Left renal cortex interstitium (tissue), 4 donors: ENCODE data around the gene TSGA10. TPM values are rescaled to one million over a fixed set of nuclear protein-coding genes. Genes with fewer than 3 reads are reported as not detected.
A peak's percentile ranks its signal among the peaks of the same experiment; 100 is the strongest.
"Not testable (repeated sequence)": the region's sequence is repeated elsewhere in the genome, so short reads cannot be mapped to it uniquely, and the experiment has no call there.

Experiments
- DNase-seq, 4 donors: peaks; one replicate each; pipeline ENCODE4 v3.0.0-alpha.2; 2013; ENCODE audit warnings: low read depth in 4 of 4, low spot score in 2 of 4, missing footprints in 1 of 4
- polyA plus RNA-seq, 4 donors: library from polyadenylated mRNA; unstranded; fragments of 120-200 nt; gene quantifications; one replicate each; pipeline ENCODE4 v1.2.1, GENCODE V29; 2013; ENCODE audit not compliant: insufficient read length in 4 of 4

The TSGA10 gene
- polyA plus RNA-seq, 4 donors, result 8.5 to 18.7 (median 15.5) TPM

DNA sequence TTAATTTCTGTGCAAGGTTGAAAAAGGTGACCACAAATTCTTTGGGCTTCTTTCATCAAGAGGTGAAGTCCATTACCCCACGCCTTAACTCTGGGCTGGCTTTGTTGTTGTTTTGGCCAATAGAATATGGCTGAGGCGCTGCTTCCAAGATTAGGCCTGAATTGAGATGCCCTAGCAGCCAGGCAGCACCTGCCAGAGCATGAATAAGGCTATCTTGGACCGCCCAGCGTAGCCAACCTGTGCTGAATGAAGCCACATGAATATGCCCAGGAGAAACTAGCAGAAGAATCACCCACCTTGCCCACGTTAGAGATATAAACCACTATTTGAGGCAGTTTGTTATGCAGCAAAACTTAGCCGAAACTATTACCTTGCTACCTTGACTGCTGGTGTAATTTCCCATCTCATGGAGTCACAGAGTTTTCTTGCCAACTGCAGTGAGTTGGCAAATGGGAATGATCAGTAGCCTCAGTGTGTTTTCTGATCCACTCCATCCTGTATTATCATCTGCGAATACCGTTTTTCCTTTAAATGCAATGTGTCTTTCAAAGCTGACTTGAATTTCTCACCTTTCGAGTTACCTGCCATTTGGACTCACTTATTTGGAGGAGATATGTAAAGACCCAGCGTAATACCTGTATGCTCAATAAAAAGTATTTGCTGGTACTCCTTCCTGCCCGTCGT lies 679 bp downstream of the TSGA10 start:
- DNase-seq, result no peak

GRCh38 chr2:99152199-99152895 lies 2.4 kb downstream of the TSGA10 start:
- DNase-seq, result no peak

DNA sequence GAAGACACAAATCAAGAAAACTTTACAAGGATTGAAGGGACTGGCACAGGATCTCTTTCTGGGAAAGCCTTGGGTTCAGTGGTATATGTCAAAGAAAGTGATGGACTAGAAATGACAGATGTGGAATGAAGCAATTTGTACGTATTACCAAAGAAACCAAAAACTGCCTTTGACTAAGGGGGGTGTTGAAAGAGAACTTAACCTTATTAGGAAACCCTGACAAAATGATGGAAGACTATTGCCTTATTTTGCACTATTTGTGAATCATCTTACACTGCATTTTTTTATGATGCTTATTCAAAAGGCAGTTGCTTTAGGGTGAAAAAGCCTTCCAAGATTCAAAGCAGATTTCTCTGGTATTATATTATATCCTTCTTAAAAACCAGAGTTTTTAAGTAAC lies 4.0 kb downstream of the TSGA10 start:
- DNase-seq, result no peak

- peak; percentile 80 to 91 (median 88) for DNase-seq
Measured at GRCh38 chr2:99141110-99142108, 13.3 kb downstream of the TSGA10 start, which contains the start of gene C2orf15. Gene C2orf15 (plus strand): TSS chr2:99141707. CDS start chr2:99150559, 8,852 bp downstream.

GRCh38 chr2:99140860-99141109 lies 14.0 kb downstream of the TSGA10 start:
- DNase-seq, result no peak

GRCh38 chr2:99140056-99140859 lies 14.5 kb downstream of the TSGA10 start:
- no peak for DNase-seq

GRCh38 chr2:99139003-99139402 lies 15.7 kb downstream of the TSGA10 start:
- DNase-seq, result no peak

GRCh38 chr2:99135044-99135556 lies 19.6 kb downstream of the TSGA10 start:
- not testable (repeated sequence) for DNase-seq

DNA sequence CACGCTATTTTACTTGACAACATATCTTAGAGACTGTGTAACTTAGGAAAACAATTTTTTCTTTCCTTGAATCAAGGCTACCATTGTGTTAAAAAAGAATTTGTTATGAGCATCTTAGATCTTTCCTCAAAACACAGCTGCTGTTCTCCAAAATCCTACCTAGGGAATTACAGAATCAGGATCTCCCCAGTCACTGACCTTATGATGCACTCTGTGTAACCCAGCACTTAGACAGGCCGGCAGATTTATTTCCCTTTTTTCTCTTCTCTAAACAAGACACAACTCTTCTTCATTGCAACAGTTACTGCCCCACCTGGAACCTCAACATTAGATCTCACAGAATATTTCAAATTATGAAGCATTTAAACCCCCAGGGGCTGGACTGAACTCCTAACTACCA lies 26.8 kb downstream of the TSGA10 start:
- DNase-seq, result peak in 1 of 4 donors; percentile 4

DNA sequence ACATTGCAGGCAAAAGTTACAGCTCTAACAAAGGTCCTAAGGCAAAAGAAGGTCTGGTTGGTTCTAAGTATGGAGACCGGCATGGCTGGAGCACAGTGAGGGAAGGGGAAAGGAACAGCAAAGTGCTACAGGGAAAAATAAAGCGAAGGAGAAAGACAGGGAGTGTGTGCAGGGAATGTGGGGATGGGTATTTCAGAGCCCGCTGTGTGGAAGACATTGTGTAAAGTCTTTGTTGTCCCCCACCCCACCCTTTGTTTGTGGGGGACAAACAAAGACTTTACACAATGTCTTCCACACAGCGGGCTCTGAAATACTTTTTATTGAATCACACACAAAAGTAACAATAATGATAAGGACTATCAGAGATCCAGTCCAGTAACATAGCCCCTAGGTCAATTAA lies 42.1 kb downstream of the TSGA10 start:
- DNase-seq, result no peak

DNA sequence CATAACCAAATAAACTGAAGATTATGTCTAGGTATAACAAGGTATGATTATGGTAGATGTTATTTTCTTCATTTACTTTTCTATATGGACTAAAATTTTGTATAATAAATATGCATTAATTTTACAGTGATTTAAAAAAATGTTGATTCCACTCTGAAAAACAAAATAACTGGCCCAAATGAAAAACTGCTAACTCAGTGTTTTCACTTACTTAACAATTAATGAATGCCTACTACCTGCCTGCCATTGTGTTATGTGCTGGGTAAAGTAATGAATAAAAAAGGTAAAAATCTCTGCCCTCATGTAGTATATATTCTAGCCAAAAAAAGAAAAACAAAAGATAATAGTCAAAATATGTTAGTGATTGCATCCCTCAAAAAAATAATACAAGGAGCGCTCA lies 42.8 kb downstream of the TSGA10 start:
- DNase-seq, result no peak

DNA sequence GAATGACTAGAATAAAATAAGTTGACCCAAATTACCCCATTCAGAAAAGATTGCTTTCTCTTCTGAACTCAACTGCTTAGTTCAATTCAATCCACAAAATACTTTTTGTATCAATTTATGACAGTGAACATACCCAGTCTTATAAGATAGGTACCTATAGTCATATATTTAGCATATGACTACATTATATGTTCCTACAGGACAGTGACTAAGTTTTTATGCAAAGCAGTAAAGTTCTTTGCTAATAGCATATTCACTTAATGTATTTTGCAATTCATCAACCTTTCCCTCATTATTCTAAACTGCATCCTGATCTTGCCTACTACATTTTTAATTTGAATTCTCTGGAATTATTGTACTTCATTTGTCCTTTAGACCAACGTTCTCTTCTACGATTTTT lies 43.5 kb downstream of the TSGA10 start:
- no peak for DNase-seq

GRCh38 chr2:99106913-99107312 lies 47.8 kb downstream of the TSGA10 start:
- DNase-seq, result no peak

DNA sequence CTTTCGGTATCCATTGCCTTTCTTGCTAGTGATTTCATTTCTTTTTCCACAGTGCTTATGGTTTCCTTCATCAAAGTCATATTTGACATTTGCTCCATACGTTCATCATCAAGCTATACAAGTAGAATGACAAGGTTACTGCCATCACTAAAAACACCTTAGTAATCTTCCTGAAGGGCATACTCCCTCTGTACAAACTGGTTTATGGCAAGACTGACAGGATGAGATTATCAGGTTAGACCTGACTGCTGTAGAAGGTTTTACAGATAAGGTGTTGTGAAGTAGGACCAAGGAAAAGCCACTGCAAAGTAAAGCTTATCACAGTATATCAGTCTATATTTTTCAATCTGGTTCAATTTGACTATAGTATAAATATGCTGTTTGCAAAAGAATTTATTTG lies 50.7 kb downstream of the TSGA10 start:
- DNase-seq, result no peak

- no peak for DNase-seq
Measured at GRCh38 chr2:99101697-99102096, 53.0 kb downstream of the TSGA10 start.

GRCh38 chr2:99096728-99097127 lies 58.0 kb downstream of the TSGA10 start:
- DNase-seq, result no peak

DNA sequence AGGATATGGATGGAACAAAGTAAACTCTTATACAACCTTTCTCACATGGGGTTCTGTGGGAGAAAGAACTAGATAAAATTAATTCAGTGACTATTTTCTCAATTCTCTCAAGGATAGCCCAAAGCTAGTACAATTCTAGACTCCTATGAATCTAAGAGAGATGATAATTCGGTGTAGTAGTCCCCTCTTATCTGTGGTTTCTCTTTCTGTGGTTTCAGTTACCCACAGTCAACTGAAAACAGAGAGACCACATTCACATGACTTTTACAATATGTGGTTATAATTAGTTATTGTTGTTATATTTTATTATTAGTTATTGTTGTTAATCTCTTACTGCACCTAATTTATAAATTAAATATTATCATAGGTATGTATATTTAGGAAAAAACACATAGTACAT lies 66.7 kb downstream of the TSGA10 start:
- no peak for DNase-seq

- DNase-seq, result no peak
Measured at GRCh38 chr2:99086385-99086784, 68.4 kb downstream of the TSGA10 start.

- DNase-seq, result no peak
Measured at GRCh38 chr2:99085421-99085820, 69.3 kb downstream of the TSGA10 start.

- DNase-seq, result no peak
Measured at GRCh38 chr2:99084256-99084655, 70.5 kb downstream of the TSGA10 start.
